Mesendoderm (in vitro differentiated cells): Measurements from ENCODE around the gene HS6ST3.

Source experiments
- DNase-seq: peaks from one replicate; pipeline ENCODE4 v3.0.0; 2013
- H2AK5ac ChIP-seq: 2 replicates; pipeline ENCODE4 v1.6.1; 2013; ENCODE audit warnings: low read length, inconsistent platforms
- H2BK120ac ChIP-seq: 2 replicates; pipeline ENCODE4 v1.6.1; 2013; ENCODE audit warnings: low read depth, mild to moderate bottlenecking, low read length, moderate library complexity, mixed read lengths
- H2BK15ac ChIP-seq: replicated peaks from 2 replicates; pipeline ENCODE4 v1.6.1; 2013; ENCODE audit warnings: low read depth, mild to moderate bottlenecking, moderate library complexity
- H2BK5ac ChIP-seq: 2 replicates; pipeline ENCODE4 v1.6.1; 2013; ENCODE audit warnings: low read length, inconsistent platforms
- H3K18ac ChIP-seq: 2 replicates; pipeline ENCODE4 v1.6.1; 2013; ENCODE audit warnings: mild to moderate bottlenecking, low read length, mixed read lengths
- H3K23ac ChIP-seq: one replicate; pipeline ENCODE4 v1.6.1; 2013; ENCODE audit warnings: low read length
- H3K27ac ChIP-seq: 2 replicates; pipeline ENCODE4 v1.5.1; 2013; ENCODE audit warnings: low read depth, mild to moderate bottlenecking, inconsistent platforms, low read length, moderate library complexity
- H3K27me3 ChIP-seq: 2 replicates; pipeline ENCODE4 v1.6.1; 2013; ENCODE audit warnings: low read length, control low read depth, mild to moderate bottlenecking, inconsistent platforms; ENCODE audit not compliant: insufficient read depth, poor library complexity
- H3K36me3 ChIP-seq: 2 replicates; pipeline ENCODE4 v1.6.1; 2013; ENCODE audit warnings: low read length, inconsistent platforms; ENCODE audit not compliant: control insufficient read depth, insufficient read depth
- H3K4ac ChIP-seq: one replicate; pipeline ENCODE4 v1.6.1; 2013; ENCODE audit warnings: low read depth, mild to moderate bottlenecking, low read length, moderate library complexity
- H3K4me1 ChIP-seq: 2 replicates; pipeline ENCODE4 v1.6.1; 2013; ENCODE audit warnings: low read depth, low read length, inconsistent platforms; ENCODE audit not compliant: control insufficient read depth
- H3K4me2 ChIP-seq: 2 replicates; pipeline ENCODE4 v1.6.1; 2013; ENCODE audit warnings: low read length
- H3K4me3 ChIP-seq: 2 replicates; pipeline ENCODE4 v1.5.1; 2013; ENCODE audit warnings: mild to moderate bottlenecking, low read length
- H3K56ac ChIP-seq: one replicate; pipeline ENCODE4 v1.6.1; 2013; ENCODE audit warnings: low read length
- H3K79me1 ChIP-seq: 2 replicates; pipeline ENCODE4 v1.6.1; 2013; ENCODE audit warnings: low read length, inconsistent platforms
- H3K79me2 ChIP-seq: 2 replicates; pipeline ENCODE4 v1.6.1; 2013; ENCODE audit warnings: mild to moderate bottlenecking, low read length; ENCODE audit not compliant: control insufficient read depth, insufficient read depth
- H3K9ac ChIP-seq: 2 replicates; pipeline ENCODE4 v1.6.1; 2013; ENCODE audit warnings: low read length, inconsistent platforms
- H4K5ac ChIP-seq: one replicate; pipeline ENCODE4 v1.6.1; 2013; ENCODE audit warnings: low read length
- H4K8ac ChIP-seq: one replicate; pipeline ENCODE4 v1.6.1; 2013; ENCODE audit warnings: low read depth, mild to moderate bottlenecking, control low read depth, low read length, moderate library complexity
- WGBS: extraction: QIAGEN DNeasy Blood & Tissue Kit; methylation state at CpG from one replicate; pipeline ENCODE4 v1.1.7; 2013; ENCODE audit warnings: low lambda C conversion rate, missing lambda C conversion rate; ENCODE audit not compliant: insufficient coverage; ENCODE audit errors: extremely low coverage; 5-methylcytosine and 5-hydroxymethylcytosine counted together

HS6ST3 gene

GRCh38 chr13:96379967-96380366 is 290.1 kb downstream of the HS6ST3 start:
- H3K4me2 ChIP-seq, result no peak overlapping the region
- H3K4ac ChIP-seq, result no peak overlapping the region
- no peaks in the 10 kb centered on the region for H3K36me3 ChIP-seq
- no peak for DNase-seq
- H2AK5ac ChIP-seq, result no peak overlapping the region
- no peak overlapping the region for H3K4me3 ChIP-seq
- no peak overlapping the region for H2BK5ac ChIP-seq
- H3K9ac ChIP-seq, result no peak overlapping the region
- no peak overlapping the region for H2BK15ac ChIP-seq
- H3K18ac ChIP-seq, result no peak overlapping the region
- H3K79me2 ChIP-seq, result no peaks in the 10 kb centered on the region
- H3K27me3 ChIP-seq, result no peaks in the 10 kb centered on the region
- H3K4me1 ChIP-seq, result no peaks in the 10 kb centered on the region
- no peak overlapping the region for H4K5ac ChIP-seq
- H3K79me1 ChIP-seq, result no peaks in the 10 kb centered on the region
- H3K23ac ChIP-seq, result no peak overlapping the region
- H3K56ac ChIP-seq, result no peak overlapping the region
- H4K8ac ChIP-seq, result no peak overlapping the region
- no CpG with 5 or more reads among the region's 1 CpG for WGBS
- no peak overlapping the region for H2BK120ac ChIP-seq
- no peak overlapping the region for H3K27ac ChIP-seq

DNA sequence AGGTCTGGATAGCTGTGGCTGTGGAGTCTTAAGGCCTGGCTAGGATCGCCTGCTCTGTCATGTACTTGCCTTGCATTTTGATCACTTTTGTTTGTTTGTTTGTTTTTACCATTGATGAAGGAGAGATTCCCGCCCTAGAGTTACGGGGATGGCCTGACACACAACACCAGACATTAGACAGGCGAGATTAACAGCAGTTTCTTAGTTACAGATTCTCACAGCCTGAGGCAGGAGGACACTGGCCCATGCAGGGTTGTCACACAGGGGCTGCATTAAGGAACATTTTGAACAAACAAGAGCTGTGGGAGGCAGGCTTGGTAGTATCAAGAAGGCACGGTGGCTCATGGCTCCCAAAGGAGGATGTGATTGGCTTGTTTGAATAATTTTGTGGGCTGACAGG is 291.8 kb downstream of the HS6ST3 start:
- no peak overlapping the region for H4K8ac ChIP-seq
- H2AK5ac ChIP-seq, result no peak overlapping the region
- H3K18ac ChIP-seq, result no peak overlapping the region
- H3K79me2 ChIP-seq, result no peaks in the 10 kb centered on the region
- peak; percentile 1 for DNase-seq
- no peak overlapping the region for H3K4me3 ChIP-seq
- no peak overlapping the region for H3K23ac ChIP-seq
- H2BK5ac ChIP-seq, result no peak overlapping the region
- H3K56ac ChIP-seq, result no peak overlapping the region
- no peak overlapping the region for H3K4ac ChIP-seq
- no peak overlapping the region for H3K9ac ChIP-seq
- H2BK15ac ChIP-seq, result no peak overlapping the region
- H2BK120ac ChIP-seq, result no peak overlapping the region
- WGBS, result no CpG with 5 or more reads among the region's 5 CpGs
- H3K4me2 ChIP-seq, result no peak overlapping the region
- no peaks in the 10 kb centered on the region for H3K79me1 ChIP-seq
- no peaks in the 10 kb centered on the region for H3K36me3 ChIP-seq
- H3K4me1 ChIP-seq, result no peaks in the 10 kb centered on the region
- no peak overlapping the region for H4K5ac ChIP-seq
- no peak overlapping the region for H3K27ac ChIP-seq
- no peaks in the 10 kb centered on the region for H3K27me3 ChIP-seq

DNA sequence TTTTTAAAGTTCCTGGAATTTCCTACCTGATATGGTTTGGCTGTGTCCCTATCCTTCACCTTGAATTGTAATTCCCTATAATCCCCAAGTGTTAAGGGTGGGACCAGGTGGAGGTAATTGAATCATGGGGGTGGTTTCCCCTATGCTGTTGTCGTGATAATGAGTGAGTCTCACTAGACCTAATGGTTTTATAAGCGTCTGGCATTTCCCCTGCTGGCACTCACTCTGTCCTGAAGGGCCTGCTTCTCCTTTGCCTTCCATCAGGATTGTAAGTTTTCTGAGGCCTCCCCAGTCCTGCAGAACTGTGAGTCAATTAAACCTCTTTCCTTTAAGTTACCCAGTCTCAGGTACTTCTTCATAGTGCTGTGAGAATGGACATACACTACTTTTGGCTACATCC is 298.7 kb downstream of the HS6ST3 start:
- H4K5ac ChIP-seq, result no peak overlapping the region
- peak; percentile 66 for DNase-seq
- no peak overlapping the region for H2AK5ac ChIP-seq
- no peak overlapping the region for H4K8ac ChIP-seq
- no CpG with 5 or more reads among the region's 2 CpGs for WGBS
- H3K79me1 ChIP-seq, result no peaks in the 10 kb centered on the region
- H3K4me3 ChIP-seq, result no peak overlapping the region
- H3K79me2 ChIP-seq, result no peaks in the 10 kb centered on the region
- H3K4me1 ChIP-seq, result no peaks in the 10 kb centered on the region
- no peak overlapping the region for H2BK5ac ChIP-seq
- no peak overlapping the region for H3K27ac ChIP-seq
- no peak overlapping the region for H3K56ac ChIP-seq
- H3K9ac ChIP-seq, result no peak overlapping the region
- H3K4ac ChIP-seq, result no peak overlapping the region
- H3K18ac ChIP-seq, result no peak overlapping the region
- H2BK120ac ChIP-seq, result no peak overlapping the region
- H3K4me2 ChIP-seq, result no peak overlapping the region
- H2BK15ac ChIP-seq, result no peak overlapping the region
- no peaks in the 10 kb centered on the region for H3K27me3 ChIP-seq
- H3K23ac ChIP-seq, result no peak overlapping the region
- no peaks in the 10 kb centered on the region for H3K36me3 ChIP-seq

GRCh38 chr13:96391606-96392005 is 301.7 kb downstream of the HS6ST3 start:
- H4K5ac ChIP-seq, result no peak overlapping the region
- no peak overlapping the region for H3K4me3 ChIP-seq
- H3K4ac ChIP-seq, result no peak overlapping the region
- DNase-seq, result no peak
- H4K8ac ChIP-seq, result no peak overlapping the region
- no CpG with 5 or more reads among the region's 6 CpGs for WGBS
- no peak overlapping the region for H3K23ac ChIP-seq
- no peak overlapping the region for H3K56ac ChIP-seq
- no peak overlapping the region for H2BK5ac ChIP-seq
- no peaks in the 10 kb centered on the region for H3K4me1 ChIP-seq
- H3K9ac ChIP-seq, result no peak overlapping the region
- H2BK15ac ChIP-seq, result no peak overlapping the region
- H2AK5ac ChIP-seq, result no peak overlapping the region
- H2BK120ac ChIP-seq, result no peak overlapping the region
- H3K79me2 ChIP-seq, result no peaks in the 10 kb centered on the region
- H3K27me3 ChIP-seq, result no peaks in the 10 kb centered on the region
- H3K4me2 ChIP-seq, result no peak overlapping the region
- H3K18ac ChIP-seq, result no peak overlapping the region
- no peaks in the 10 kb centered on the region for H3K36me3 ChIP-seq
- H3K27ac ChIP-seq, result no peak overlapping the region
- no peaks in the 10 kb centered on the region for H3K79me1 ChIP-seq

- H3K36me3 ChIP-seq, result no peaks in the 10 kb centered on the region
- H3K9ac ChIP-seq, result no peak overlapping the region
- H3K23ac ChIP-seq, result no peak overlapping the region
- no peak overlapping the region for H4K8ac ChIP-seq
- H2BK5ac ChIP-seq, result no peak overlapping the region
- no CpG with 5 or more reads among the region's 2 CpGs for WGBS
- no peak overlapping the region for H3K4me3 ChIP-seq
- no peak overlapping the region for H3K4me2 ChIP-seq
- no peak overlapping the region for H2BK15ac ChIP-seq
- no peaks in the 10 kb centered on the region for H3K79me1 ChIP-seq
- no peak overlapping the region for H3K4ac ChIP-seq
- no peaks in the 10 kb centered on the region for H3K4me1 ChIP-seq
- H3K18ac ChIP-seq, result no peak overlapping the region
- no peak overlapping the region for H3K56ac ChIP-seq
- no peak overlapping the region for H4K5ac ChIP-seq
- DNase-seq, result no peak
- no peak overlapping the region for H2BK120ac ChIP-seq
- no peak overlapping the region for H2AK5ac ChIP-seq
- no peaks in the 10 kb centered on the region for H3K79me2 ChIP-seq
- H3K27ac ChIP-seq, result no peak overlapping the region
- H3K27me3 ChIP-seq, result no peaks in the 10 kb centered on the region
These were observed 307.9 kb downstream of the HS6ST3 start for GRCh38 chr13:96397807-96398206.

- DNase-seq, result no peak
- no CpG with 5 or more reads among the region's 4 CpGs for WGBS
- Histone ChIP-seq H2AK5ac (no peak overlapping the region), H3K56ac (no peak overlapping the region), H2BK15ac (no peak overlapping the region), H3K18ac (no peak overlapping the region), H3K27me3 (no peaks in the 10 kb centered on the region), H2BK120ac (no peak overlapping the region), H3K4me3 (no peak overlapping the region), H3K9ac (no peak overlapping the region), H3K4me1 (no peaks in the 10 kb centered on the region), H3K27ac (no peak overlapping the region), H3K79me1 (no peaks in the 10 kb centered on the region), H3K4ac (no peak overlapping the region), H3K4me2 (no peak overlapping the region), H3K79me2 (no peaks in the 10 kb centered on the region), H3K23ac (no peak overlapping the region), H4K5ac (no peak overlapping the region), H4K8ac (no peak overlapping the region), H3K36me3 (no peaks in the 10 kb centered on the region), H2BK5ac (no peak overlapping the region)
These were observed 308.6 kb downstream of the HS6ST3 start for GRCh38 chr13:96398486-96398885.
